ENCODE results near the gene KPTN.

DNA sequence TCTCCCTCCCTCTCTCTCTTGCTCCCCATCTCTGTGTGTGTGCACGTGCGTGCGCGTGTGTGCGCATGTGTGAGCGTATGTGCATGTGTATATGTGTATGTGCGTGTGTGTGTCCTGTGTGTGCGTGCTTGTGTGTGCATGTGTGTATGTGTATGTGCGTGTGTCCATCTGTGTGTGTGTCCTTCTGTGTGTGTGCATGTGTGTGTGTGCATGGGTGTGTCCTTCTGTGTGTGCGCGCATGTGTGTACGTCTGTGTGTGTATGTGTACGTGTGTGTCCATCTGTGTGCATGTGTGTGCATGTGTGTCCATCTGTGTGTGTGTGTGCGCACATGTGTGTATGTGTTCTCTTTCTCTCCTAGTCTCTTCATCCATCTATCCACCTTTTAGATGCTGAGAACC is 24.5 kb downstream of the KPTN start:
- TF ChIP-seq, protein P1, sequence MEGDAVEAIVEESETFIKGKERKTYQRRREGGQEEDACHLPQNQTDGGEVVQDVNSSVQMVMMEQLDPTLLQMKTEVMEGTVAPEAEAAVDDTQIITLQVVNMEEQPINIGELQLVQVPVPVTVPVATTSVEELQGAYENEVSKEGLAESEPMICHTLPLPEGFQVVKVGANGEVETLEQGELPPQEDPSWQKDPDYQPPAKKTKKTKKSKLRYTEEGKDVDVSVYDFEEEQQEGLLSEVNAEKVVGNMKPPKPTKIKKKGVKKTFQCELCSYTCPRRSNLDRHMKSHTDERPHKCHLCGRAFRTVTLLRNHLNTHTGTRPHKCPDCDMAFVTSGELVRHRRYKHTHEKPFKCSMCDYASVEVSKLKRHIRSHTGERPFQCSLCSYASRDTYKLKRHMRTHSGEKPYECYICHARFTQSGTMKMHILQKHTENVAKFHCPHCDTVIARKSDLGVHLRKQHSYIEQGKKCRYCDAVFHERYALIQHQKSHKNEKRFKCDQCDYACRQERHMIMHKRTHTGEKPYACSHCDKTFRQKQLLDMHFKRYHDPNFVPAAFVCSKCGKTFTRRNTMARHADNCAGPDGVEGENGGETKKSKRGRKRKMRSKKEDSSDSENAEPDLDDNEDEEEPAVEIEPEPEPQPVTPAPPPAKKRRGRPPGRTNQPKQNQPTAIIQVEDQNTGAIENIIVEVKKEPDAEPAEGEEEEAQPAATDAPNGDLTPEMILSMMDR (IDR thresholded peaks at IDR 0.05 in 2 of 3, conservative IDR thresholded peaks at IDR 0.05 in 1 of 3; ENCODE audit: borderline replicate concordance in 1 of 3, insufficient read depth in 1 of 3, low read depth in 2 of 3, low read length in 2 of 3), result no peak
- no peak for TF ChIP-seq JUND (IDR thresholded peaks at IDR 0.05)
- TF ChIP-seq MAX (IDR thresholded peaks at IDR 0.05), result no peak
- no peak for TF ChIP-seq EZH2phosphoT487 (IDR thresholded peaks at IDR 0.05; ENCODE audit: borderline replicate concordance)
- no peak for TF ChIP-seq REST (IDR thresholded peaks at IDR 0.05; ENCODE audit: low read depth)
- no peak for TF ChIP-seq ATF3 (IDR thresholded peaks at IDR 0.05)
- no peak for TF ChIP-seq CEBPB (IDR thresholded peaks at IDR 0.05; ENCODE audit: low read depth)
- TF ChIP-seq ZNF274 (IDR thresholded peaks at IDR 0.05; ENCODE audit: low read depth, low read length), result no peak
- no peak for TF ChIP-seq POLR2AphosphoS5 (IDR thresholded peaks at IDR 0.05; ENCODE audit: low read depth, low read length)
- no peak for TF ChIP-seq EZH2 (IDR thresholded peaks at IDR 0.05)
- no peak for TF ChIP-seq POLR2A (IDR thresholded peaks at IDR 0.05; ENCODE audit: borderline replicate concordance, extremely low read depth, insufficient read depth, insufficient read length)
- TF ChIP-seq SIN3A (IDR thresholded peaks at IDR 0.05; ENCODE audit: low read depth), result no peak
- TF ChIP-seq EGR1 (IDR thresholded peaks at IDR 0.05; ENCODE audit: low read depth), result no peak
- no peak for TF ChIP-seq FOSL1 (IDR thresholded peaks at IDR 0.05; ENCODE audit: low read depth)

Data from HCT116 (cell line).